K562 (cell line): ENCODE measurements around the gene SEC22A.

Experiments
- RFX5 ChIP-seq: IDR thresholded peaks from 2 replicates; pipeline ENCODE4 v1.6.1; 2011; ENCODE audit warnings: low read depth, mild to moderate bottlenecking, improper control_type of control experiment, low read length
- ZNF695 ChIP-seq: fragments of 450-650 bp; formaldehyde crosslinking; IDR thresholded peaks from 2 replicates; pipeline ENCODE4 v1.4.0; 2020; ENCODE audit warnings: mild to moderate bottlenecking, moderate library complexity
- TF ChIP-seq, protein P1 (sequence below): sonication (generic); formaldehyde crosslinking; IDR thresholded peaks from 2 replicates; pipeline ENCODE4 v1.9.0; 2022; ENCODE audit warnings: mild to moderate bottlenecking, missing genetic modification reagents
- TF ChIP-seq, protein P2 (sequence below): fragments of 450-650 bp; formaldehyde crosslinking; IDR thresholded peaks from 2 replicates; pipeline ENCODE4 v1.4.0; 2022; ENCODE audit warnings: missing genetic modification characterization

DNA sequence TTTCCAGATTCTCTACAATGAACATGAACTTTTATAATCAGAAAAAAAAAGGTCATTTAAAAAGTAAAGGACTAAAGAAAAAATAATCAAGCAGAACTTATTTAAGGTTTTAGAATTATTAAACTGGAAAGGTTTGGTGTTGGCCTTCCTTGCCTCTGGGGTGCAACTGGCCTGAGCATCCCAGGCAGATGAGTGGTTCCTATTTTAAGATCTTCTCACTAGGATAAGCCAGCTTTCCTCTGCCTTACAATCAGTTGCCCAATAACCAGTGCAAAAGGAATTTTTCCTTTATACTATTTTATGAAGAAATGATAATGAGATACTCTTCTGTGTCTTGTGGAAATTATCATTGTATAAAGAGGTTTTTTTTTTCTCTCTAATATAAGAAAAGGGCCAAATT, 56.6 kb downstream of the SEC22A start:
- TF ChIP-seq, protein P1, sequence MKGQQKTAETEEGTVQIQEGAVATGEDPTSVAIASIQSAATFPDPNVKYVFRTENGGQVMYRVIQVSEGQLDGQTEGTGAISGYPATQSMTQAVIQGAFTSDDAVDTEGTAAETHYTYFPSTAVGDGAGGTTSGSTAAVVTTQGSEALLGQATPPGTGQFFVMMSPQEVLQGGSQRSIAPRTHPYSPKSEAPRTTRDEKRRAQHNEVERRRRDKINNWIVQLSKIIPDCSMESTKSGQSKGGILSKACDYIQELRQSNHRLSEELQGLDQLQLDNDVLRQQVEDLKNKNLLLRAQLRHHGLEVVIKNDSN = no peak
- no peak for TF ChIP-seq ZNF695 (CRISPR knock-in tag)
- no peak for TF ChIP-seq RFX5
- TF ChIP-seq, protein P2, sequence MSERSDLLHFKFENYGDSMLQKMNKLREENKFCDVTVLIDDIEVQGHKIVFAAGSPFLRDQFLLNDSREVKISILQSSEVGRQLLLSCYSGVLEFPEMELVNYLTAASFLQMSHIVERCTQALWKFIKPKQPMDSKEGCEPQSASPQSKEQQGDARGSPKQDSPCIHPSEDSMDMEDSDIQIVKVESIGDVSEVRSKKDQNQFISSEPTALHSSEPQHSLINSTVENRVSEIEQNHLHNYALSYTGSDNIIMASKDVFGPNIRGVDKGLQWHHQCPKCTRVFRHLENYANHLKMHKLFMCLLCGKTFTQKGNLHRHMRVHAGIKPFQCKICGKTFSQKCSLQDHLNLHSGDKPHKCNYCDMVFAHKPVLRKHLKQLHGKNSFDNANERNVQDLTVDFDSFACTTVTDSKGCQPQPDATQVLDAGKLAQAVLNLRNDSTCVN (CRISPR knock-in tag) = no peak
